Heart left ventricle (tissue), 13 donors: ENCODE measurements around the gene ELAVL2.

Source experiments
- POLR2A ChIP-seq, 2 donors: fragments of 450-650 bp; IDR thresholded peaks; one replicate each; pipeline ENCODE4 v1.6.1; 2017; ENCODE audit warnings: antibody characterized with exemption in 2 of 2, mild to moderate bottlenecking in 2 of 2, moderate library complexity in 2 of 2
- TF ChIP-seq, protein P1 (sequence below), 12 donors: fragments of 200-600 bp; sonication (generic) in 4 of 12; IDR thresholded peaks; one replicate each; pipeline versions ENCODE4 v1.5.0 to v1.8.0; 2018 to 2022; ENCODE audit warnings: antibody characterized with exemption in 12 of 12, mild to moderate bottlenecking in 5 of 12
- donor health status: ischemic (EF 13 %, LVEDD 7.1; RV severe dilation, severe dysfunction).
- donor health status: DM: no; HTN: yes; CAD: no.
- donor health status: DM: no; HTN: no; CAD: no.
- donor health status: ischemic (EF 25% LVEDD 6.9; RV normal size, moderate dysfunction).
- donor health status: ischemic (EF 25% LVEDD 5.7; RV mildly dilated, moderate dysfunction).
- donor health status: ischemic (EF 35%, LVEDD 5.7; RV mildly dilated, moderate dysfunction).
- donor health status: nonischemic (EF 11% LVEDD 7.7; RV severe dilation, severe dysfunction).
- donor health status: DM: yes; HTN: yes; CAD: no.
- donor health status: PGD.
- donor health status: ischemic (EF 29% LVEDD 5.4; RV normal size, mild dysfunction).
- donor health status: nonischemic (EF 23%, LVEDD 6.1; RV moderate dilation, normal function).

DNA sequence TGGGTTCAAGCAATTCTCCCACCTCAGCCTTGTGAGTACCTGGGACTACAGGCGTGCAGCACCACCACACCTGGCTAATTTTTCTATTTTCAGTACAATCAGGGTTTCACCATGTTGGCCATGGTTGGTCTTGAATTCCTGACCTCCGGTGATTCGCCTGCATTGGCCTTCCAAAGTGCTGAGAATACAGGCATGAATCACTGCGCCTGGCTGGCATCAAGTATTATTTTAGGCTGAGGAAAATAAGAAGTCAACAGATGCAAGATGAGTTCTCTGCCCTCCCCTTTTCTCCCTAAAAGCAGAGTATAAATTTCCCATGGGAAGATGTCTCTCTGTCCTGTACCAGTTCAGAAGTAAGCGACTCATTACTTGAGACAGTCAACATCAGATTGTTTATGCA is 71.5 kb downstream of the ELAVL2 start:
- TF ChIP-seq, protein P1, sequence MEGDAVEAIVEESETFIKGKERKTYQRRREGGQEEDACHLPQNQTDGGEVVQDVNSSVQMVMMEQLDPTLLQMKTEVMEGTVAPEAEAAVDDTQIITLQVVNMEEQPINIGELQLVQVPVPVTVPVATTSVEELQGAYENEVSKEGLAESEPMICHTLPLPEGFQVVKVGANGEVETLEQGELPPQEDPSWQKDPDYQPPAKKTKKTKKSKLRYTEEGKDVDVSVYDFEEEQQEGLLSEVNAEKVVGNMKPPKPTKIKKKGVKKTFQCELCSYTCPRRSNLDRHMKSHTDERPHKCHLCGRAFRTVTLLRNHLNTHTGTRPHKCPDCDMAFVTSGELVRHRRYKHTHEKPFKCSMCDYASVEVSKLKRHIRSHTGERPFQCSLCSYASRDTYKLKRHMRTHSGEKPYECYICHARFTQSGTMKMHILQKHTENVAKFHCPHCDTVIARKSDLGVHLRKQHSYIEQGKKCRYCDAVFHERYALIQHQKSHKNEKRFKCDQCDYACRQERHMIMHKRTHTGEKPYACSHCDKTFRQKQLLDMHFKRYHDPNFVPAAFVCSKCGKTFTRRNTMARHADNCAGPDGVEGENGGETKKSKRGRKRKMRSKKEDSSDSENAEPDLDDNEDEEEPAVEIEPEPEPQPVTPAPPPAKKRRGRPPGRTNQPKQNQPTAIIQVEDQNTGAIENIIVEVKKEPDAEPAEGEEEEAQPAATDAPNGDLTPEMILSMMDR (IDR thresholded peaks at IDR 0.05), result no peak
- no peak for TF ChIP-seq POLR2A (IDR thresholded peaks at IDR 0.05)
